GM19463 (cell line): ENCODE data around the gene RNASEH2A.

Source experiments
- ATAC-seq: cut with Tn5 transposase; IDR thresholded peaks from one replicate; pipeline ENCODE4 v1.9.1; 2021; ENCODE audit warnings: mild to moderate bottlenecking, moderate library complexity; ENCODE audit not compliant: unreplicated experiment

RNASEH2A gene

GRCh38 chr19:12806242-12807081, at the start of gene RNASEH2A:
Gene RNASEH2A (plus strand): TSS chr19:12806584. CDS start chr19:12806674, 90 bp downstream.
- ATAC-seq = peak; percentile 90

- no peak for ATAC-seq
These were observed 48.7 kb upstream of the RNASEH2A start for GRCh38 chr19:12757544-12758274.

- ATAC-seq = no peak
These were observed 46.7 kb upstream of the RNASEH2A start for GRCh38 chr19:12759686-12760085.

- ATAC-seq = no peak
These were observed 43.3 kb upstream of the RNASEH2A start for GRCh38 chr19:12763100-12763499.

GRCh38 chr19:12764698-12765097, 41.7 kb upstream of the RNASEH2A start:
- ATAC-seq = no peak

GRCh38 chr19:12766051-12766521, 40.3 kb upstream of the RNASEH2A start:
- peak; percentile 42 for ATAC-seq

- ATAC-seq = no peak
These were observed 39.2 kb upstream of the RNASEH2A start for GRCh38 chr19:12767150-12767549.

GRCh38 chr19:12767666-12768065, 38.7 kb upstream of the RNASEH2A start:
- no peak for ATAC-seq

GRCh38 chr19:12769689-12770088, 36.7 kb upstream of the RNASEH2A start:
- no peak for ATAC-seq

GRCh38 chr19:12770922-12771321, 35.5 kb upstream of the RNASEH2A start:
- ATAC-seq = no peak

GRCh38 chr19:12772323-12772722, 34.1 kb upstream of the RNASEH2A start:
- ATAC-seq = no peak

- no peak for ATAC-seq
These were observed 32.8 kb upstream of the RNASEH2A start for GRCh38 chr19:12773571-12773970.

GRCh38 chr19:12774588-12775555, 31.5 kb upstream of the RNASEH2A start, which contains the start of gene HOOK2:
Gene HOOK2 (minus strand): TSS chr19:12775552. CDS start chr19:12775449, 103 bp downstream.
- no peak for ATAC-seq

- ATAC-seq = no peak
These were observed 29.0 kb upstream of the RNASEH2A start for GRCh38 chr19:12777217-12778016.

GRCh38 chr19:12778017-12778904, 28.1 kb upstream of the RNASEH2A start:
- no peak for ATAC-seq

GRCh38 chr19:12778905-12779161, 27.6 kb upstream of the RNASEH2A start:
- no peak for ATAC-seq

GRCh38 chr19:12779162-12779993, 27.0 kb upstream of the RNASEH2A start:
- ATAC-seq = no peak

GRCh38 chr19:12782174-12782423, 24.3 kb upstream of the RNASEH2A start:
- no peak for ATAC-seq
